ENCODE measurements around the gene ENDOG.

The ENDOG gene

GRCh38 chr9:128802482-128802881 is 15.8 kb upstream of the ENDOG start:
- DNase-seq = no peak

DNA sequence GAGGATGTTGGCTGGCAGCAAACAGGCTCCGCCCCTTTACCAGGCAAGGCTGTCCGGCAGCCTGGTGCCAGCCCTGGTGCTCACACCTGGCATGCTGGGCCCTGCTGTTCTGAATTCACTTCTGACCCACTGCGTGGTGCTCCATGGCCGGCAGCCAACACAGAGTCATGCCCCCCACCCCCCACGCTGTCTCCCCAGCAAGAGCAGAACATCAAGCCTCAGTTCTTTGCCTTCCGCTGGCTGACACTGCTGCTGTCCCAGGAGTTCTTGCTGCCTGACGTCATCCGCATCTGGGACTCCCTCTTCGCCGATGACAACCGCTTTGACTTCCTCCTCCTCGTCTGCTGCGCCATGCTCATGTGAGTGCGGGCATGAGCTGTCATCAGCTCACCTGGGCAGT is 12.6 kb upstream of the ENDOG start:
- no peak for DNase-seq

DNA sequence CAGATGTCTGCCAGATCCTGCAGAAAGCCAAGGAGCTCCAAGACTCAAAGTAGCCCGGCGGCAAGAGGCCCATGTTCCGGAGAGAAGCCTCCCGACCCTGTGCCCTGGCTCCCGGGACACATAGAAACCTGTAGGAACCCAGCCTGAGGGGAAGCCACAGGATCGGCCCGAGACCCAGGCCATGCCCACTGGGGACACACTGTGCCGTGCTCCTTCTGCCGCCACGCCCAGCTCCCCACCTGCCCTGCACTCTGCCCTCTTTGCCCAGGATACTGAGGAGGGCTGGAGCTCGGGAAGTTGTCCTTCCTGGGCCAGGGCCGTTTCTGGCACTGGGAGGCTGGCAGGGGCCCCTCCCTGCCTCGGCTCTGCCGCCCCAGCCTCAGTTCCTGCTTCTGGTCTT is 10.5 kb upstream of the ENDOG start:
- no peak for DNase-seq

GRCh38 chr9:128808543-128808942 is 9.8 kb upstream of the ENDOG start:
- DNase-seq = no peak

DNA sequence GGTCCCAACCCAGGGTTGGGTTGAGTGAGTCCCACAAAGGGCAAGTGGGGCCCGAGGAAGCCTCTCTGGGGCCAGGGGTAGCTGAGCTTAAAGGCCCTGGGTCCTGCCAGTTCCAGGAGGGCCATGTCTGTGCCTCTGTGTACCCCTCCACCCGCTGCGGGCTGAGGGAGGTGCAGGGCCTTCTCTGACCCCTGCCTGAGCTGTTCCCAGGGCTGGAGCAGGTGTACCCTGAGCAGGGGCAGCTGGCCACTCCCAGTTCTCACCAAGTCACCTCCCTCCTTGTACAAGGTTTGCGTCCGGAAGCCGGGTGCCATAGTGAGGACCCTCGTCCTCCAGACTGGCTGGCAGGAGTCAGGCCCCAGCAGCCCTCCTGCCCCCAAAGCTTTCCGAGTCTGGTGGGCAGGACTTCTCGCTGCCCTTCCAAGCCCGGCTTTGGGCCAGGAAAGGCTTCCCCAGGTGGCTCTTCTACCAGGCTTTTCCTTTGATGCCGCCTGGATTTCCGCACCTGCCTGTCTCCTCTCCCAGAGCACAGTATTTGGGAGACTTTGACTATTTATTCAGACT is 9.2 kb upstream of the ENDOG start:
- DNase-seq = no peak

DNA sequence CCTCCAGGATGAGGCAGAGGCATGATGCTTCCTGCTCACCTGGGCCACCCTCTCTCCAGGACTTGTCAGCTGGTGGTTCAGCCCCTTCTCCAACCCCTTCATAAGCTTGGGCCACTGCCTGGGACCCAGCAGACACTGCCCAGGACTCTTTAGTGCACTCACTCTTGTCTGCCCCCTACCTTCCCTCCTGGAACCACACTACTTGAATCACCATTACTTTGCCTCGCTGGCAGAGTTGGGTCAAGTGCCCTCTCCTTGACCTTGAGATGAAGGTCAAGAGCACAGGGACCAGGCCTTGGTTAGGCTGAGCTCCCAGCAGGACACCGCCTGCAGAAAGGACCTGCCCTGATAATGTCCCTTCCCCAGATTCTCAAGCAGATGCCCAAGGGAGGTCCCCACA is 8.5 kb upstream of the ENDOG start:
- DNase-seq = no peak

GRCh38 chr9:128810873-128811272 is 7.4 kb upstream of the ENDOG start:
- no peak for DNase-seq

- no peak for DNase-seq
Measured at GRCh38 chr9:128818839-128819715, 777 bp downstream of the ENDOG start.

DNA sequence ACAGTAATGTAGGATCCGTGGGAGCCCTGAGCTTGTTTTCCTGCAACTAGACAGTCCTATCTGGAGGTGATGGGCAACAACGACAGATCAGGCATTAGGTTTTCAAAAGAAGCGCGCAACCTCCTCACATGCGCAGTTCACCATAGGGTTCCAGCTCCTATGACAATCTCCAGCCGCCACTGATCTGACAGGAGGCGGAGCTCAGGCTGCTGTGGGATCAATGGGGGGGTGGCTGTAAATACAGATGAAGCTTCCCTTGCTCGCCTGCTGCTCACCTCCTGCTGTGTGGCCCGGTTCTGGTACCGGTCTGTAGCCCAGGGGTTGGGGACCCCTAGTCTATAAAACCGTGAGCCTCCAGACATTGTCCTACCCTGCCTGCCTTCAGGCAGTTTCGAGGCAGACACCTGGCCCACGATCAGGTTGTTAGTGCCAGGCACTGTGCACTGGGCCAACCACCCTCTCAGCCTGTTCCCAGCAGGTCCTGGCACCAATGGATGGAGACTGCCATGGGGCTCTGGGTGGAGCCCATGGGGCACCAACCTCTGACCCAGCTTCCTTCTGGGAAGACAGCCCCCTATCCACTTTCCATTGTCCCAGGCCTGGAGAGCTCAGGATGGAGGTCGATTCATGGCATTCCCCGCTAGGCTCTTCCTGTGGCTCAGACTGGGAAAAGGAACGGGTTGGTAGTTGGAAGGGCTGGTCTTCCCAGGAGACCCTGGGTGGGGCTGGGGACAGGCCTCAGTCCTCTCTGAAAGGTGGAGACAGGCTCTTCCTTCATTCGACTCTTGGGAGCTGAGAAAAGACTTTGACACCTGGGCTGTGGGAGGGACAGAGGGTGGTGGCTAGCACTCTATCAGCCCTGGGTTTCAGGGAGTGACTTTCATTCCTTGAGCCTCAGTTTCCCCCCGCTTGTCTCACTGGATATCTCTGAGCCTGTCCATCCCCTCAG is 1.7 kb downstream of the ENDOG start:
- no peak for DNase-seq

- DNase-seq = no peak
Measured at GRCh38 chr9:128820665-128821583, 2.6 kb downstream of the ENDOG start.

GRCh38 chr9:128821584-128822406 is 3.5 kb downstream of the ENDOG start:
- DNase-seq = no peak

- no peak for DNase-seq
Measured at GRCh38 chr9:128822407-128823042, 4.2 kb downstream of the ENDOG start.

GRCh38 chr9:128823362-128823902 is 5.1 kb downstream of the ENDOG start:
- DNase-seq = no peak

GRCh38 chr9:128823903-128824406 is 5.7 kb downstream of the ENDOG start:
- no peak for DNase-seq

- no peak for DNase-seq
Measured at GRCh38 chr9:128824911-128825310, 6.6 kb downstream of the ENDOG start.

GRCh38 chr9:128825923-128826700 is 7.8 kb downstream of the ENDOG start:
- DNase-seq = no peak

- DNase-seq = no peak
Measured at GRCh38 chr9:128828267-128828666, 10.0 kb downstream of the ENDOG start.

GRCh38 chr9:128828719-128829452 is 10.6 kb downstream of the ENDOG start:
- DNase-seq = no peak

All from cortex of kidney (tissue), 1 donor.